HEK293T (cell line): Measurements from ENCODE around the gene FKBP11.

Experiments used
- CTCF ChIA-PET: fragments of 350-600 bp; formaldehyde crosslinking; extraction: SDS; loops from one replicate; lab custom pipeline; 2021; ENCODE audit warnings: antibody characterized with exemption, inconsistent platforms; lab: Yijun Ruan, JAX
- POLR2A ChIA-PET: fragments of 350-600 bp; formaldehyde crosslinking; extraction: SDS; loops from one replicate; lab custom pipeline; 2020; ENCODE audit warnings: antibody characterized with exemption, inconsistent platforms; lab: Yijun Ruan, JAX
- DNase-seq: peaks from one replicate; pipeline ENCODE4 v3.0.0; 2012; ENCODE audit warnings: mixed read lengths; ENCODE audit errors: extremely low spot score
- ARNT ChIP-seq: fragments of 450-650 bp; IDR thresholded peaks from 2 replicates; pipeline ENCODE4 v1.6.1; 2017; ENCODE audit warnings: mild to moderate bottlenecking
- BHLHE40 ChIP-seq: fragments of 450-650 bp; IDR thresholded peaks from 2 replicates; pipeline ENCODE4 v1.6.1; 2016; ENCODE audit warnings: mild to moderate bottlenecking, moderate library complexity, borderline replicate concordance
- CTBP1 ChIP-seq: fragments of 450-650 bp; IDR thresholded peaks from 2 replicates; pipeline ENCODE4 v1.6.1; 2016; ENCODE audit warnings: borderline replicate concordance
- ELF4 ChIP-seq: fragments of 450-650 bp; IDR thresholded peaks from 2 replicates; pipeline ENCODE4 v1.6.1; 2017; ENCODE audit warnings: antibody characterized with exemption
- FOXA1 ChIP-seq: fragments of 450-650 bp; IDR thresholded peaks from 2 replicates; pipeline ENCODE4 v1.6.1; 2016; ENCODE audit warnings: mild to moderate bottlenecking
- FOXK2 ChIP-seq: fragments of 450-650 bp; IDR thresholded peaks from 2 replicates; pipeline ENCODE4 v1.6.1; 2016; ENCODE audit warnings: mild to moderate bottlenecking
- FOXM1 ChIP-seq: fragments of 450-650 bp; IDR thresholded peaks from 2 replicates; pipeline ENCODE4 v1.6.1; 2017; ENCODE audit warnings: mild to moderate bottlenecking, borderline replicate concordance
- HDGF ChIP-seq: fragments of 450-650 bp; IDR thresholded peaks from 2 replicates; pipeline ENCODE4 v1.6.1; 2017; ENCODE audit warnings: antibody characterized with exemption, borderline replicate concordance
- L3MBTL2 ChIP-seq: fragments of 450-650 bp; conservative IDR thresholded peaks from 2 replicates; pipeline ENCODE4 v1.6.1; 2016; ENCODE audit warnings: mild to moderate bottlenecking
- LEF1 ChIP-seq: fragments of 450-650 bp; IDR thresholded peaks from 2 replicates; pipeline ENCODE4 v1.6.1; 2017; ENCODE audit warnings: mild to moderate bottlenecking, borderline replicate concordance
- NFRKB ChIP-seq: fragments of 450-650 bp; IDR thresholded peaks from 2 replicates; pipeline ENCODE4 v1.6.1; 2016; ENCODE audit warnings: mild to moderate bottlenecking, moderate library complexity
- SP1 ChIP-seq: fragments of 450-650 bp; IDR thresholded peaks from 2 replicates; pipeline ENCODE4 v1.6.1; 2017
- SUZ12 ChIP-seq: fragments of 450-650 bp; IDR thresholded peaks from 2 replicates; pipeline ENCODE4 v1.6.1; 2016; ENCODE audit warnings: mild to moderate bottlenecking
- TARDBP ChIP-seq: fragments of 450-650 bp; IDR thresholded peaks from 2 replicates; pipeline ENCODE4 v1.6.1; 2016
- ZNF384 ChIP-seq: fragments of 450-650 bp; IDR thresholded peaks from 2 replicates; pipeline ENCODE4 v1.6.1; 2016
- TF ChIP-seq, protein P1 (sequence below): fragments of 450-650 bp; IDR thresholded peaks from 2 replicates; pipeline ENCODE4 v1.6.1; 2016

Gene FKBP11

DNA sequence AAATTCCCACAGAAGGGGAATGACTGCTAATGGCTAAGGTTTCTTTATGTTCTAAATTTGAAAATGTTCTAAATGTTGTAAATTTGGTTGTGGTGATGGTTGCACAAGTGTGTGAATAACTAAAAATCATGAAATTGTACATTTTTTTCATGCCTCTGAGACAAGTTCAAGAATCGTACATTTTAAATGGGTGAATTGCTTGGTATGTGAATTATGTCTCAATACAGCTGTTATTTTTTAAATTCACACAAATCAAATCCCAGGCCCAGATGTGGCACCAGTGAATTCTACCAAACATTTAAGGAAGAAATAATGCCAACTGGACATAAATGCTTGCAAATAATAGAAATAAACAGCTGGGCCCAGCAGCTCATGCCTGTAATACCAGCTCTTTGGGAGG, 31.0 kb downstream of the FKBP11 start:
- TF ChIP-seq TARDBP (no peak), SUZ12 (no peak), FOXA1 (no peak), SP1 (no peak), CTBP1 (no peak), NFRKB (no peak), L3MBTL2 (no peak), LEF1 (no peak), ELF4 (no peak), ARNT (no peak), FOXM1 (no peak), FOXK2 (no peak), BHLHE40 (no peak), ZNF384 (no peak), HDGF (no peak)
- TF ChIP-seq, protein P1, sequence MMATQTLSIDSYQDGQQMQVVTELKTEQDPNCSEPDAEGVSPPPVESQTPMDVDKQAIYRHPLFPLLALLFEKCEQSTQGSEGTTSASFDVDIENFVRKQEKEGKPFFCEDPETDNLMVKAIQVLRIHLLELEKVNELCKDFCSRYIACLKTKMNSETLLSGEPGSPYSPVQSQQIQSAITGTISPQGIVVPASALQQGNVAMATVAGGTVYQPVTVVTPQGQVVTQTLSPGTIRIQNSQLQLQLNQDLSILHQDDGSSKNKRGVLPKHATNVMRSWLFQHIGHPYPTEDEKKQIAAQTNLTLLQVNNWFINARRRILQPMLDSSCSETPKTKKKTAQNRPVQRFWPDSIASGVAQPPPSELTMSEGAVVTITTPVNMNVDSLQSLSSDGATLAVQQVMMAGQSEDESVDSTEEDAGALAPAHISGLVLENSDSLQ: no peak
- ChIA-PET POLR2A (no interaction called here), CTCF (interaction anchor here (0.9 to 2.0 kb wide), 2 partner anchors 10 to 41 kb away, joined by 3 to 6 read pairs; a partner anchor contains a TSS)
- DNase-seq: no peak

DNA sequence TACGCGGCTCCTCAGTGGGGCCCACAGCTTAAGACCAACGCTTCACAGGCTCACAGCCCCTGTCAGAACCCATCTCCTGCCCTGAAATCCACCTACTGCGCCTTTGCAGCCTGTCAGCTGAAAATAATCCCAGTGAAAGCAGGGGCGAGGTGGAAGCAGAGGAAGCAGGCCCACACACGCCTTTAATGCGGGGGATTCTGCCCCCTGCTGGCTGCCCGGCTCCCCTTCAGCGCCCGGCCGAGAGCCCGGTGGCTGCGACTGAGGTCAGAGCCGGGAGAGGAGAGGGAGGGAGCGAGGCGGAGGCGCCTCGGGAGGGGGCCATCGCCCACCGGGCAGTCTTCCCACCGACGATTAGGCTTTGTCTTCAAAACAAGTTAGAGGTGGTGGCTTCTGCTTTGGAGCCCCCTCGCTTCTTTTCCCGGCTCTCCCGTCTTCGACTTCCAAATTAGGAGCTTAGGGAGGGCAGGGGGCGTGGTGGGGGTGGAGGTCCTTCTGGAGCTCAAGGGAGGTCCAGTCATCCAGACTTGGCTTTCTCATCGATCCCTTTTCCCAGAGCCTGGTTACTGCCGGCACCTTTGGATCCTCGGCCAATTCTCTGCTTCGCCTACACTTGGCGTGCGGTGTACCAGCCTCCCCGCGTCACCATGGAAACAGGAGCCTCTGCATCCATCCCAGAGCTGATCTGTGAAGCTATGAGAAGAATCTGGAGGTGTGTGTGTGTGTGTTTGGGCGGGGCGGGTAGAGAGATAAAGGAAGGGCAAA, 34.5 kb downstream of the FKBP11 start:
- POLR2A ChIA-PET: interaction anchor here (1.2 to 4.2 kb wide), 4 partner anchors 18 to 39 kb away, joined by 3 to 62 read pairs (median 10); partner anchors contain the start of genes DDX23 and RND1
- TF ChIP-seq, protein P1: 0 out of 2 replicates have a peak, but pooled peaks have one; percentile 4
- TF ChIP-seq FOXM1 (no peak), FOXK2 (no peak)
- CTCF ChIA-PET: interaction anchor here (0.6 to 4.3 kb wide), 25 partner anchors 8 to 476 kb away, joined by 3 to 68 read pairs (median 4); partner anchors contain the start of genes ARF3, DDX23 and RND1
- DNase-seq: peak; percentile 85

DNA sequence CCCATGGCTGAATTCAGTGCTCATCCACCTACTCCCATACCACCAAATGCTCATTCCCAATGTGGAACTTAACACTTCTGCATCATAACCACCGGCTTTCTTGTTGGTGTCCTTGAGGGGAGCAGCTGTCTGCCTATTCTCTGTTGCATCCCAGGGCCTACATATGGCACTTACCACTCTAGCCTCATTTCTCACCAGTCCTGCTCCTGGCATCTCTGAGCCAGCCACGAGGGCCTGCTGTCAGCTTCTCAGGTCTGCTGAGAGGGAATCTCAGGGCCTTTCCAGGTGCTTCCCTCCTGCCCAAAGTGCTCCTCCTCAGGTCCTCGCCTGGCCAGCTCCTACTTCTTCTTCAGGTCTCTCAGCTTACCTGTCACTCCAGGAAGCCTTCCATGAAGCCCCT, 35.6 kb downstream of the FKBP11 start:
- TF ChIP-seq, protein P1: no peak
- no peak for TF ChIP-seq ELF4
- TF ChIP-seq NFRKB: no peak
- no peak for TF ChIP-seq TARDBP
- no peak for TF ChIP-seq SUZ12
- TF ChIP-seq HDGF: no peak
- no peak for TF ChIP-seq L3MBTL2
- no peak for TF ChIP-seq FOXM1
- no peak for TF ChIP-seq ZNF384
- DNase-seq: no peak
- POLR2A ChIA-PET: interaction anchor here (1.3 to 4.2 kb wide), 3 partner anchors 16 to 38 kb away, joined by 3 to 62 read pairs (median 17); partner anchors contain the start of genes DDX23 and RND1
- CTCF ChIA-PET: interaction anchor here (0.9 to 4.3 kb wide), 12 partner anchors 9 to 154 kb away, joined by 3 to 68 read pairs (median 6); partner anchors contain the start of genes ARF3, DDX23 and RND1

DNA sequence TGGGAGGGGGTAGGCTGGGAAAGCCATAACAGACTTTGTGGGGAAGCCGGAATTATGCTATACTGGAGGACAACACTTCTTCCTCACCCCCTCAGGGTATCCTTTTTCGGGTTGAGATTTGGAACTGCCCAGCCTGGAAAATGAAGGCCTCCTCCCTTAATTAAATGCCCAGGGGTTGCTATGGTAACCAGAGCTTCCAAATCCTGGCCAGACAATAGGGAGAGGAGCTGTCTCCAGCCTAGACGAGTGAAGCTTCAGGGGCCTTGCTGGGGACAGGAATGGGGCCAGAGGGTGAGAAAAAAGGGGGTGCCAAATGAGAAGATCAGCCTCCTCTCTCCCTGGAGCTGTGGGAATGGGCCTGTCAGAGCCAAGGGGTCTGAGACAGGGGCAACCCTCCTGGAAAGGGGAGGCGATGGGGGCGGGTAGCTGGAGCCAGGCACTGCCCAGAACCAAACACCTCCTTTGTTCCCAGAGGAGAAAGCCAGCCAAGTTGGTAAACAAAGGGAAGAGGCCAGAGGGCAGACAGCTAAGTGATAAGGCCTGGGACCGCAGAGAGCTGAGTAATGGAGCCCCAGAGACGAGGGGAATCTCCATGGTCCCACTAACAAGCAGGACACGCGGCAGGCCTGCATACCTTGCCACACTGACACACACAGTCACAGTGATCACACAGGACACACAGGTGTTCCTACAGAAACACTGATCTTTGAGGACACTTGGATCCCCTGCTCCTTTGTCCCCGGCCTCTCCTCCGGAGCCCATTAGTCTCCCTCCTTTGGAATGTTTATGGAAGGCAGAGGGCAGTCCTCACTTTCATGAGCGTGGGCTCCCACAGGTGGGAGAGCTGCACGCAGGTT, 41.8 kb downstream of the FKBP11 start:
- ChIA-PET CTCF (interaction anchor here (0.6 to 1.0 kb wide), 4 partner anchors 7 to 105 kb away, joined by 3 to 6 read pairs (median 3); no protein-coding TSS in a partner anchor), POLR2A (interaction anchor here (1.0 to 3.9 kb wide), 6 partner anchors 10 to 68 kb away, joined by 3 to 25 read pairs (median 3); partner anchors contain the start of genes DDX23 and RND1)
- no peak for DNase-seq
- no peak for TF ChIP-seq SP1
- TF ChIP-seq, protein P1: no peak
- TF ChIP-seq CTBP1: no peak
- no peak for TF ChIP-seq SUZ12
- TF ChIP-seq TARDBP: no peak
- no peak for TF ChIP-seq ARNT
- no peak for TF ChIP-seq ELF4
- no peak for TF ChIP-seq NFRKB

DNA sequence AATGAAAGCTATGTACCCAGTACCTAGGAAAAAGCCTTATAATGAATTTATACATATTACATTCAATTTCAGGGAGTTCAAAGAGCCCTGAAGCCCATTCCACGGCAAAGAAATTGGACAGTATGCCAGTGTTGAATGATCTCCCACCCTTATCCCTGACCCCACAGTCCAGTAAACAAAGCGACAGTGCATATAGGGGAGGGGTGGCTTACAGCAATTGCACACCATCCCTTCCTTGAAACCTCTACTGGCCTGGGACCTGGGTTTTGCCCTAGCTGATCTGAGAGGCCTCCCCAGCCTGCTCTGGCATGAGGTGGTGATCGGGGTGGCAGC, 42.4 kb downstream of the FKBP11 start:
- ChIA-PET POLR2A (interaction anchor here (1.0 to 3.9 kb wide), 5 partner anchors 10 to 68 kb away, joined by 3 to 25 read pairs (median 3); partner anchors contain the start of gene RND1), CTCF (interaction anchor here (0.6 to 0.9 kb wide), 3 partner anchors 8 to 261 kb away, joined by 3 read pairs; no protein-coding TSS in a partner anchor)
- no peak for DNase-seq
- TF ChIP-seq CTBP1: no peak
- TF ChIP-seq ELF4: no peak
- no peak for TF ChIP-seq FOXA1
